NCI-H1417 (cell line): ENCODE data around the gene LMBR1.
"Not testable (repeated sequence)": the region's sequence is repeated elsewhere in the genome, so short reads cannot be mapped to it uniquely, and the experiment has no call there.

Source experiments
- DNase-seq, 3 experiments: peaks; one replicate each; lab custom pipeline; 2025; lab: John Stamatoyannopoulos, UW

Gene LMBR1

DNA sequence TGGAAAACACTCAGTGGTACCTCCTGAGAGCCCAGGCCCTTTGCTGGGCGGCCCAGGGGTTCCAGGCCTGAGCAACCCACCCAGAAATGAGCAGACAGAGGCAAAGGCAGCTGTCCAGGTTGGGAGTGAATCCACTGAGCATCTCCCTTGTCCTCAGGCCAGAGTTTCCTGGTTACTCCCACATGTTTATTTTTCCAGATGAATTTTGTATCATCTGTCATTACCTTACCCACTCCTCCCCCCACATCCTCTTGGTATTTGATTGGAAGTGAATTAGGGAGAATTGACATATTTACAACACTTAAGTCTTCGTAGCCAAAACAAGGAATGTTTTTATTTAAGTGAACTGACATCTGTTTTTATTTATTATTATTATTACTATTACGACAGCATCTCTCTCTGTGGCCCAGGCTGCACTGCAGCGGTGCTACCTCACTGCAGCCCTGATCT, 13.2 kb upstream of the LMBR1 start:
- peak in 1 of 3 experiments; percentile 16 for DNase-seq

DNA sequence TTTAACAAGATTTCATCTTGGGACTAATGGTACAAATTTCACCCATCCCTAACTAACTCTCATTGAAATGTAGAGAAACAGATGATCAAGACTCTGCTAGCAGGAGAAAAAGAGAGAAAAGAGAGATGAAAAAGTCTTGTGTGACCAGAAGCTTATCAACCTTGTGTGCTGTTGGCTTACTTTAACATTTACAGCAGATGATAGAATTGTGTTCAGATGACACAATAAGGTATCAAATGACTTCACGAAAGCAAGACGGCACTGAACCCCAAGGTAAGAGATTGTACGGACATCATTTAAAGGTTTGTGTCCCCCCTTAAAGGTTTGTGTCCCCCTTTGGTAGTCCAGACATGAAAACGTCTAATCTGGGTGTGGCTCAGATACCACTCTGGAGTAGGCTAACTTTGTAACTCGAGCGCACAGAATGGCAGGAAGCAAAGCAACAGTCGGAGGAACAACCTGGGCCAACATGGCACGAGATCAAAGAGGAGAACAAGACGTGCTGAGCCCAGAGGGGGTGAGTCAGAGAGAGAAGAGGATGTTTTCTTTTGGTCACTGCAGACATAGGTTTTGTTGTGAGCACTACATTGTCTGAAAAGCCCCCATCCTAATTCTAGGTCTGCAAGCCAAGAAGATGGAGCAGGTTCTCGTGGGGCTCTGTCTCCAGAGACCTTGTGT, 10.4 kb upstream of the LMBR1 start:
- DNase-seq, result no peak

DNA sequence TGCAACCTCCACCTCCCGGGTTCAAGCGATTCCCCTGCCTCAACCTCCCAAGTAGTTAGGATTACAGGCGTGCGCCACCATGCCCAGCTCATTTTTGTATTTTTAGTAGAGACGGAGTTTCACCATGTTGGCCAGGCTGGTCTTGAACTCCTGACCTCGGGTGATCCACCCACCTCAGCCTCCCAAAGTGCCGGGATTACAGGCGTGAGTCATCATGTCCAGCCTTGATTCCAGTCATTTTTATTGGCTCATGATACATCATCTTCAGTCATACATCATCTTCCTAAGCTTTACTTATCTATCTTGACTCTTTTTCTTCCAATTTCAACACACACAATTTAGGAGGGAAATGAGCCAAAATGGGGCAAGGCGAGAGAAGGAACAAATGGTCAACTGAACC, 7.1 kb upstream of the LMBR1 start:
- DNase-seq, result not testable (repeated sequence)

DNA sequence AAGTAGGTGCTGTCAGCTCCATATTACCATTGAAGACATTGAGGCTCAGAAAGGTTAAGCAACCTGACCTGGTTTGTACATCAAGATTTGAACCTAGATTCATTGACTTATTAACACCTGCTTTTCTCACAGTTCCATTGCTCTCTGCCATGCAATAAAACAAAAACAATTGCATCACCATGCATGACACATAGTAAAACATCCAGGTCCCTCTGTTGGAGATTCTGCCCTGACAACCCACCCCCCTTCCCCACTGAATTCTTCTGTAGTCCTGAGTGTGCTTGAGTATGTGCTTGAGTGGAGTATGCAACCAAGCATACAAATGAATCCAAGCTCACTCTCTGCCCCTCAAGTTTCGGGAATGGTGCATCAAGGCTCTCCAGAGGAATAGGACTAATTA, 6.0 kb upstream of the LMBR1 start:
- peak in 1 of 3 experiments; percentile 26 for DNase-seq

DNA sequence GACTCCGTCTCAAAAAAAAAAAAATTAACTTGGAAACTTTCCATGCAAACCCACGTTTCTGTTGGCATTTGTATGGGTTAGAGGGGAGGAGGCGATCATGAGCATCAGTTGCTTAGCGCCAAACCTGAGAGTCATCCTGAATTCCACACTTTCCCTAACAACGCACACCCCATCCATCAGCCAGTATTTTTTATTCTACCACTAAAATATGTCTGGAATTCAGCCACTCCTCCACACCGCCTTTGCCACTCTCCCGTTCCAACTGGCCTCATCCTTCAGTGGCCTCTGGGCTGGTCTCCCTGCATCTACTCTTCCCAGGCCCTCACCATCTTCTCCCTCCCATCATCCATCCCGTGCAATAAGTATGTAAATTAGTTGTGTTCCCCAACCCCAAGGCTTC, 4.7 kb upstream of the LMBR1 start:
- DNase-seq, result no peak

DNA sequence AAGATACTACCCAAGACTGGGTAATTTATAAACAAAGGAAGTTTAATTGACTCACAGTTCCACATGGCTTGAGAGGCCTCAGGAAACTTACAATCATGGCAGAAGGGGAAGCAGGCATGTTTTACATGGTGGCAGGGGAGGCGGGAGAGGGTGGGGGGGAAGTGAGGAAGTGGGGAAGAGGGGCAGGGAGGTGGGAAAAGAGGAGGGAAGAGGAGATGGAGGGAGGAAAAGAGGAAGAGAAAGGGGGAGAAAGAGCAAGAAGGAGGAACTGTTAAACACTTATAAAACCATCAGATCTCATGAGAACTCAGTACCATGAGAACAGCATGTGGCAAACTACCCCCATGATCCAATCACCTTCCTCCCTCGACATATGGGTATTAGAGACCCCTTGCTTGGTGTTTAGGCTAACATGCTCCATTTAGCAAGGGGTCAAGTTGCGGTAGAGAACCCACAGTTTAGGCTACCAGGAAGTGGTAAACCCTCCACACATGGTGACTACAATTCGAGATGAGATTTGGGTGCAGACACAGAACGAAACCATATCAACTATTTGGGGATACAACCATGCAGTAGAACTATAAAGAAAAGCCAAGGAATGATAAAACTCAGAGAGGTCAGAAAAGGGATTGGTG, 3.5 kb upstream of the LMBR1 start:
- no peak for DNase-seq

DNA sequence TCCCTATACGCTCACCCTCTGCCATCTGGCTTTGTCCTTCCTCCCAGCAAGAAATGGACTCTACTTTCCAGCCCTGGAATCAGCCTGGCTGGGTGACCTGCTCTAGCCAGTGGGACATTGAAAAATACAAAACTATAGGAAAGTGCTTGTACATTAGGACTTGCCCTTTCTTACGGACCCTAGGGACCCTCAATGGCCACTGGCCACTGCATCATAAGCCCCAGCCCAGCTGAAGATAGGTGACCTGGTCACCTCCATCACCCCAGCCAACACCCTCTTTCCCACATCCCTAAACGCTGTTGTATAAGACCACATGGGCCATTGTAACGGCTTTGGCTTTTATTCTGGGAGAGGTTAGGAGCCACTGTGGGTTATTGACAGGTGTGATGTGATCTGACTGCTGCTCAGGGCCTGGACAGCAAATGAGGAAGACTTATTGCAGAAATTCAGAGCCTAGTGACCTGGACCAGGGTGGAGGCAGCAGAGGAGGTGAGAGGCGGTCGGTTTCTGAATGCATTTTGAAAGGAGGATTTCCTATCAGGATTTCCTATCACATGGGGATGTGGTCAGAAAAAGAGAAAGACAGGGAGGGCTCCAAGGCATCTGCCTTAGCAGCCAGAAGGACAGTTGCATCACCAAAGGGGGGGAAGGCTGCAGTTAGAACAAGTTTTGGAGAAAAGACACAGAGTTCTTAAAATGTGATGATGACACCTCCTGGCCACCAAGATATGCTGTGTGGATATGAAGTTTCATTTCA, 2.2 kb upstream of the LMBR1 start:
- DNase-seq, result no peak

DNA sequence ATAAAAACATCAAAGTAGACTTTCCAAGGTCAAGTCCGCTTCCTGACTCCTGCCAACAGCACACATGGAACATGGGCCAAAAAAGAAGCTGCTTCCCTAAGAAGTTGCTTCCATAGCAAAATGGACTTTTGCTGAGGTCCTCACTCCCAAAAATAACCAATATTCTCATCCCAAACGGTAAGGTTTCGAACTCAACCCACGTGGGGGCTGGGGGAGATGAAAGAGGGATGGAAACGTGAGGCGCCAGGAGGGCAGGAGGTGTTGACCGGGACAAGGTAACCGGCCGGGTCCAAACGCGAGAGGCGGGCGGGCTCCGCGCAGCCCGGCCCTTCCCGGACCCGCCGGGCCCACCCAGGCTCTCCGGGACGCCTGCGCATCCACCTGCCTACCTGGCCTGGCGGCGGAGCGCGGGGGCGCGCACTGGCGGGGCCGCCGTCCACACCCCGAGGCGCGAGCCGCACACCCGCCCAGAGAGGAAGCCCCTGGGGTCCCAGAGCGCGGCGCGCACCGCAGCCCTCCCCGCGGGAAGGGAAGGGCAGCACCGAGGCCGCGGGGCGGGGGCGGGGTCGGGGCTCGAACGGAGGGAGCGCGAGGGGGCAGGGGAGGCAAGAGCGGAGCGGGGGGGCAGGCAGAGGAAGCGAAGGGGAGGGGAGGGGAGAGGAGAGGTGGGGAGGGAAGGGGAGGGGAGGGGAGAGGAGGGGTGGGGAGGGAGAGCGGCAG, 742 bp downstream of the LMBR1 start:
- DNase-seq, result peak; percentile 47 to 82 (median 81)

DNA sequence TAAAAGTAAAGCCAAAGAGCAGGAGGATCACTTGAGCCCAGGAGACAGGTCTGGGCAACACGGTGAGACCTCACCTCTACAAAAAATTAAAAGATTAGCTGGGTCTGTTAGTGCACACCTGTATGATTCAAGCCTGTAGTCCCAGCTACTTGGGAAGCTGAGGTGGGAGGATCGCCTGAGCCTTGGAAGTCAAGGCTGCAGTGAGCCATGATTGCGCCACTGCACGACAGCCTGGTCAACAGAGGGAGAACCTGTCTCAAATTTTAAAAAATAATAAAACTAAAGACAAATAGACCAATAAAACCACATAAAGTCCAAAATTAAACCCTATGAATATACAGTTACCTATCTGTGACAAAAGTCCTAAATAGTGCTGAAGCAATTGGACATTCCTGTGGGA, 3.2 kb downstream of the LMBR1 start:
- DNase-seq, result no peak

DNA sequence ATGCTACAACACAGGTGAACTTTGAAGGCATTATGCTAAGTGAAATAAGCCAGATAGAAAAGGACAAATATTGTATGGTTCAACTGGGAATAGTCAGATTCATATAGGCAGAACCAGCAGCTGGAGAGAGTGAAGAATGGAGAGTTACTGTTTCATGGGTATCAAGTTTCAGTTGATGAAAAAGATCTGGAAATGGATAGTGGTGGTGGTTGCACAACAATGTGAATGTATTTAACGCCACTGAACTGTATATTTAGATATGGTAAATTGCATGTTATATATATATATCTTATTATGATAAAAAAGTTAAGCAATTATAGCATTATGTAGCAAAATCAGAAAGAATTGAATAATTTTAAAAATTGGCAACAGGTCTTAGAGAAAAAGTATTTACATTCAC, 3.9 kb downstream of the LMBR1 start:
- peak in 1 of 3 experiments; percentile 40 for DNase-seq

DNA sequence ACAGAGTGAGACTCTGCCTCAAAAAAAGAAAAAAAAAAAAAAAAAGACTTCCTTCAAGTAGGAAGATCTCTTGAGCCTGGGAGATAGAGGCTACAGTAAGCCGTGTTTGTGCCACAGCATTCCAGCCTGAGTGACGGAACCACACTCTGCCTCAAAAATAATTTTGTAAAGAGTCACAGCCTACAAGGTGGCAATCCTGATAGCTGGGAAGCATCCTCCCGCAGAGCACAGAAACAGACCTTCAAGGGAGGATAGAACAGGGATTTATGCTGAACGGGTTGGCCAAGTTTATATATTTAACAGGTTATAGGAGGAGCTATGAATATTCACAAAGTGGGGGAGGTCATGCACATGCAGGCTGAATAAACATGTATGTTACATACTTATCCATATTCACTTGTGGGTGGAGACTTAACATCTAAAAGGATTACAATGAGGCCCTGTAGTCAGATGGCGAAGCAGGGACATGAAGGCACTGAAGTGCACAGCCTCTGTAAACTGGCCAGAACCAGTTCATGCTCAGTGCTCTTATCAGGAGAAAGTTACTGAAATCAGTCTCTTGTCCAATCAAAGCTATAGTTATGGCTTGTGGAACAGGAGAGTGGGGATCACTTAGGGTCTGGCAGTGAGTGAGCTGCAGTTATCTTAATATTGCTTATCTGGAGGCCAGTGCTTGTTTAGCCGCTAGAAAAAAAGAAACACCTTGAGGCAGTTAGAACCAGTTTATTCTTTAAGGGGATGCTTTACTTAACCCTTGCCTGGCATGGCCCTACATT, 6.8 kb downstream of the LMBR1 start:
- DNase-seq, result no peak

DNA sequence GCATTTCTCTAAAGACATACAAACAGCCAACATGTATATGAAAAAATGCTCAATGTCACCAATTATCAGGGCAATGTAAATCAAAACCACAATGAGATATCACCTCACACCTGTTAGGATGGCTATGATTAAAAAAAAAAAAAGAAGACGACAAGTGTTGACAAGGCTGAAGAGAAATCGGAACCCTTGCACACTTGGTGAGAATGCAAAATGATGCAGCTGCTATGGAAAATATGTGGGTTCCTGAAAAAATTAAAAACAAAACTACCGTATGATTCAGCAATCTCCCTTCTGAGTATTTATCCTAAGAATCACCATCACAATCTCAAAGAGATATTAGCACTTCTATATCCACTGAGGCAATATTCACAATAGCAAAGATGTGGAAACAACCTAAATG, 11.3 kb downstream of the LMBR1 start:
- DNase-seq, result no peak

DNA sequence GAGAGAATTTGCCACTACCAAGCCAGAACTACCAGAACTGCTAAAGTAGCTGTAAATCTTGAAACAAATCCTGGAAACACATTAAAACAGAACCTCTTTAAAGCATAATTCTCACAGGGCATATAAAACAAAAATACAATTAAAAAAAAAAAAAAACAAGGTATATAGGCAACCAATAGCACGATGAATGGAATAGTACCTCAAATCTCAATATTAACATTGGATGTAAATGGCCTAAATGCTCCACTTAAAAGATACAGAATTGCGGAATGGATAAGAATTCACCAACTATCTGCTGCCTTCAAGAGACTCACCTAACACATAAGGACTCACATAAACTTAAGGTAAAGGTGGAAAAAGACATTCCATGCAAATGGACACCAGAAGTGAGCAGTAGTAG, 17.2 kb downstream of the LMBR1 start:
- DNase-seq, result no peak

DNA sequence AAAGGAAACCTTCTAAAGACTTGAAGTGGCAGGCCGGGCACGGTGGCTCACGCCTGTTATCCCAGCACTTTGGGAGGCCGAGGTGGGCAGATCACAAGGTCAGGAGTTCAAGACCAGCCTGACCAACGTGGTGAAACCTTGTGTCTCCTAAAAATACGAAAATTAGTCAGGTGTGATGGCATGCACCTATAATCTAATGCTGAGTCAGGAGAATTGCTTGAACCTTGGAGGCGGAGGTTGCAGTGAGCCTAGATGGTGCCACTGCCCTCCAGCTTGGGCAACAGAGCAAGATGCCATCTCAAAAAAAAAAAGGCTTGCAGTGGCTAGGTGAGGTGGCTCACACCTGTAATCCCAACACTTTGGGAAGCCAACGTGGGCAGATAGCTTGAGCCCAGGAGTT, 24.6 kb downstream of the LMBR1 start:
- not testable (repeated sequence) for DNase-seq

DNA sequence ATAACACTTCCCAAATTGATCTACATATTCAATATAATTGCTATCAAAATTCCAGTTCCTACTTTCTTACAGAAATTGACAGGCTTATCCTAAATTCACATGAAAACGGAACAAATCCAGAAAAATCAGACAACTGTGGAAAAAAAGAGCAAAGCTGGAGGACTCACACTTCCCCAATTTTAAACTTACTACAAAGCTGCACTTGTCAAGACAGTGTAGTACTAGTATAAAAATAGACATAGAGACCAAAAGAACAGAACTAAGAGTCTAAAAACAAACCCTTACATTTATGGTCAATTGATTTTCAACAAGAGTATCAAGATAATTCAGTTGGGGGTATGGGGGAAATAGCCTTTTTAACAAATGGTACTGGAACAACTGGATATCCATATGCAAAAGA, 27.5 kb downstream of the LMBR1 start:
- no peak for DNase-seq

DNA sequence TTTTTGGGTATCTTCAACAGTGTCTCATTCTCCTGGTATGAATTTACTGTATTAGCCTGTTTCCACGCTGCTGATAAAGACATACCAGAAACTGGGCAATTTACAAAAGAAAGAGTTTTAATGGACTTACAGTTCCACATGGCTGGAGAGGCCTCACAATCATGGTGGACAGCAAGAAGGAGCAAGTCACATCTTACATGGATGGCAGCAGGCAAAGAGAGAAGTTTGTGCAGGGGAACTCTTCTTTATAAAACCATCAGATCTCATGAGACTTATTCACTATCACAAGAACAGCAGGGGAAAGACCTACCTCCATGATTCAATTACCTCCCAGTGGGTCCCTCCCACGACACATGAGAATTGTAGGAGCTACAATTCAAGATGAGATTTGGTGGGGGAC, 31.0 kb downstream of the LMBR1 start:
- not testable (repeated sequence) for DNase-seq

DNA sequence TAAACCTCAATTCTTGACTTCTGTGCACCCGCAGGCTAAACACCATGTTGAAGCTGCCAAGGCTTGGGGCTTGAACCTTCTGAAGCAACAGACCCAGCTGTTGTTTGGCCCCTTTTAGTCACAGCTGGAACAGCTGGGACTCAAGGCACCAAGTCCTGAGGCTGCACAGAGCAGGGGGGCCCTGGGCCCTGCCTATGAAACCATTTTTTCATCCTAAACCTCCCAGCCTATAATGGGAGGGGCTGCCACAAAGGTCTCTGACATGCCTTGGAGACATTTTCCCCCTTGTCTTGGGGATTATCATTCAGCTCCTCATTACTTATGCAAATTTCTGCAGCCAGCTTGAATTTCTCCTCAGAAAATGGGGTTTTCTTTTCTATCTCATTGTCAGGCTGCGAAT, 31.8 kb downstream of the LMBR1 start:
- DNase-seq, result no peak

DNA sequence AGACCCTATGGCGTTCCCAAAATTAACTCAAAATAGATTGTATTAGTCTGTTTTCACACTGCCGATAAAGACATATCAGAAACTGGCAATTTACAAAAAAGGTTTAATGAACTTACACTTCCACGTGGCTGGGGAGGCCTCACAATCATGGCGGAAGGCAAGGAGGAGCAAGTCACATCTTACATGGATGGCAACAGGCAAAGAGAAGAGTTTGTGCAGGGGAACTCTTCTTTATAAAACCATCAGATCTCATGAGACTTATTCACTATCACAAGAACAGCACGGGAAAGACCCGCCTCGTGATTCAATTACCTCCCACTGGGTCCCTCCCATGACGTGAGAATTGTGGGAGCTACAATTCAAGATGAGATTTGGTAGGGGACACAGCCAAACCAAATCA, 32.9 kb downstream of the LMBR1 start:
- not testable (repeated sequence) for DNase-seq

DNA sequence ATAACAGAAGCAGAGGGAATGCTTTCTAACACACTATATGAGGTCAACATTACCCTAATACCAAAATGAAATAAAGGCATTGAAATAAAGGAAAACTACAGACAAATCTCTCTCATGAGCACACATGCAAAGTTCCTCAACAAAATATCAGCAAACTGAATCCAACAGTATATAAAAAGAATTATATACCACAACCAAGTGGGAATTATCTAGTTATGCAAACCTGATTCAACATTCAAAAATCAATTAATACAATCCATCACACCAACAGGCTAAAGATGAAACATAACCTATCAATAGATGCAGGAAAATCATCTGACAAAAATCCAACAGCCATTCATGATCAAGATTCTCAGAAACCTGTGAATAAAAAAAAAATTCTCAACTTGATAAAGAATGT, 34.5 kb downstream of the LMBR1 start:
- no peak for DNase-seq

DNA sequence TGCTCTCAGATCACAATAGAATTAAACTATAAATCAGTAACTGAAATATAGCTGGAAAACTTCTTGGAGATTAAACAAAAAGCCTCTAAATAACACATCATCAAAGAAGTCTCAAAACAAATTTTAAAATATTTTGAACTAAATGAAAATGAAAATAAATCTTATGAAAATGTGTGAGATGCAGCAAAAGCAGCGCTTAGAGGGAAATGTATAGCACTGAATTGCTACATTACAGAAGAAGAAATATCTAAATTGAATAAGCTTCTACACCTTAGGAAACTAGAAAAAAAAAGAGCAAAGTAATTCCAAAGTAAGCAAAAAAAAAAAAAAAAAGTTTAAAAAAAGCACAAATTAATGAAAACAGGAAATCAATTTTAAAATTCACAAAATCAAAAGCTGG, 35.2 kb downstream of the LMBR1 start:
- no peak for DNase-seq

DNA sequence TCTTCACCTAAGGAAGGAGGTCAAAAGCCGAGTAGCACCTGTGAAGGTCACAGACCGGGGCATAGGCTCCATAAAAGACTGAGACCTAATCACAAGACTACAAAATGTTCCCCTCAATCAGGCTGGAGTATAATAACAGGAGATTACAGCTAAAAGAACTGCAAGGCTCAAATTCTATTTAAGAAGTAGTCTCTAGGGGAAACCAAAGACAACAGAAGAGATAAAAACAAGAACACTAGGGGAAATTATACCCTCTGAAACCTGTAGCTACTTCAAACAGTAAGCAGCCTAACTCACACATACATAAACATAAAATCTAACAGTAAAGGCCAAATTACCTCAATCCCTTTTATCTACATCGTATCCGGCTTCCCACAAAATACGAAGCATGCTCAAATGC, 38.3 kb downstream of the LMBR1 start:
- DNase-seq, result no peak

DNA sequence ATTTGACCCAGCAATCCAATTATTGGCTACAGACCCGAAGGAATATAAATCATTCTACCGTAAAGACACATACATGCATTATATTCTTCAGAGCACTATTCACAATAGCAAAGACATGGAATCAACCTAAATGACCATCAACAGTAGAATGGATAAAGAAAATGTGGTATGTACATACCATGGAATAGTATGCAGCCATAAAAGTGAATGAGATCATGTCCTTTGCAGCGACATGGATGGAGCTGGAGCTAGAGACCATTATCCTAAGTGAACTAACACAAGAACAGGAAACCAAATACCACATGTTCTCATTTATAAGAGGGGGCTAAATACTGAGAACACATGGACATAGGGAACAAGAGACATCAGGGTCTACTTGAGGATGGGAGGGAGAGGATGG, 44.0 kb downstream of the LMBR1 start:
- no peak for DNase-seq
